Measurements from ENCODE around the gene RAI1. TPM values are rescaled to one million over a fixed set of nuclear protein-coding genes. Genes with fewer than 3 reads are reported as not detected.

Gene RAI1
- total and polyA plus RNA-seq, 2 of the 13 experiments (the other 11 are each of a cell fraction or from before 2014, with no cell fraction given), result 3.4 to 5.2 TPM

DNA sequence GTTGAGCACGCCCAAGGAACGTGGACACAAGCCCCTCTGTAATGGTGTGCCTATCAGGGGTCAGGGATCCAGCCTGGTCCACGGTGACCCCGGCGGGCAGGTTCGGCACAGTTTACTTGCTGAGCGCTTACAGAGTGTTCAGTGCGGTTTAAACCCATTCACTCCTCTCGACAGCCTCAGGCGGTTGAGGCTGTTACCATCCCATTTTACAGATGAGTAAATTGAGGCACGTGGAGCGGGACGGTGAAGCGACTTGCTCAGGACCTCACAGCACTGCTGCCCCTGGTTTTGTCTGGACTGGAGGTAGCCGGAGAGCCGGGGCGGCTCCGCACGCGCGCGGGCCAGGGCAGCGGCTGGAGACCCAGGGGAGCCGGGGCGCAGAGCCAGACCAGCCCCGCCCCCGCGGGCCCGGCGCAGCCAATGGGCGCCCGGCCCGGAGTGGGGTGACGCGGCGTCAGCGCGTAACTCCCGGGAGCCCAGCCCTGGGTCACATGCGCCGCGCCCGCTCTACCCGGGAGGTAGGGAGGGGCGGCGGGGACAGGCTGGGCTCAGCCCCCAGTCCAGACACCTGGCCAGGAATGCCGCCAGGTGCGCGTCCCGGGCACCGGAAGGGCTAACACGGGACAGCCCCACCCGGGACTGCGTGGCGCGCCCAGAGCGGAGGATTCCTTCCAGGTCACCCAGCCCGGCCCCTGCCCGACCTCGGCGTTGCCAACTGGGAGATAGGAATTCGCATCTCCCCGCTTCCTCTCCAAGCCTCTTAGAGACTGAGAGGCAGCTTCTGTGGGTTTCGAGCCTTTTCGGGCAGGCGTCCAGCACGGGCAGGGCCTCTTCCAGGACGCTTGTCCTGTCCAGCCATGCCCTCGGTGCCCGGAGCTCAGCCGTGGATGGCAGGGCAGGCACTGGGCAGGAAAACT lies 158.8 kb downstream of the RAI1 start (continued):
- TF ChIP-seq ZNF281 (CRISPR knock-in tag; IDR thresholded peaks at IDR 0.05; ENCODE audit: borderline replicate concordance) (0 out of 2 replicates have a peak, but pooled peaks have one; percentile 14), ZNF160 (CRISPR knock-in tag; IDR thresholded peaks at IDR 0.05) (no peak; the same call in 1 of the 2 replicates), TGIF2 (CRISPR knock-in tag; IDR thresholded peaks at IDR 0.05) (no peak; the same call in 1 of the 2 replicates), KIAA2018 (CRISPR knock-in tag; IDR thresholded peaks at IDR 0.05; ENCODE audit: borderline replicate concordance) (no peak), ZNF382 (CRISPR knock-in tag; IDR thresholded peaks at IDR 0.05; ENCODE audit: borderline replicate concordance) (no peak), SRY (CRISPR knock-in tag; IDR thresholded peaks at IDR 0.05) (no peak; the same call in 1 of the 2 replicates), ZNF335 (CRISPR knock-in tag; IDR thresholded peaks at IDR 0.05) (no peak; the same call in 1 of the 2 replicates), ZNF670 (CRISPR knock-in tag; IDR thresholded peaks at IDR 0.05; ENCODE audit: borderline replicate concordance) (no peak), ZNF652 (CRISPR knock-in tag; IDR thresholded peaks at IDR 0.05; ENCODE audit: borderline replicate concordance, low read depth) (peak; percentile 15; the same call in 1 of the 2 replicates), HDAC6 (IDR thresholded peaks at IDR 0.05; ENCODE audit: low read depth, low read length) (no peak)
- TF ChIP-seq, protein P1, sequence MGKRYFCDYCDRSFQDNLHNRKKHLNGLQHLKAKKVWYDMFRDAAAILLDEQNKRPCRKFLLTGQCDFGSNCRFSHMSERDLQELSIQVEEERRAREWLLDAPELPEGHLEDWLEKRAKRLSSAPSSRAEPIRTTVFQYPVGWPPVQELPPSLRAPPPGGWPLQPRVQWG (CRISPR knock-in tag; IDR thresholded peaks at IDR 0.05; ENCODE audit: borderline replicate concordance, low read depth), result no peak
- TF ChIP-seq, protein P2, sequence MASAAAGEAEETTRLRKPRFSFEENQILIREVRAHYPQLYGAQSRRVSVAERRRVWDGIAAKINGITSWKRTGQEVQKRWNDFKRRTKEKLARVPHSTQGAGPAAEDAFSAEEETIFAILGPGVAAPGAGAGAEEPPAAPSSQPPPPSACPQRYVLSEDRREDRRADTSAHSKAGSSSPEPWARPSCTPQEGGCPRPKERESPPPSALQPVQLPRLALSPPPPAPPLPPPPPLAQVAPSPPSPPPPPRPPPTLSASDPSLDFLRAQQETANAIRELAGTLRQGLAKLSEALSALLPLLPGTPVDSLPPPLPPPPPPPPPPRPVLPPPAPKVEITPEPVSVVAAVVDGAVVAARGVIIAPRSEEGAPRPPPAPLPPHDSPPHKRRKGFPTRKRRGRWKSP (CRISPR knock-in tag; IDR thresholded peaks at IDR 0.05), result peak; percentile 65
- TF ChIP-seq, protein P3, sequence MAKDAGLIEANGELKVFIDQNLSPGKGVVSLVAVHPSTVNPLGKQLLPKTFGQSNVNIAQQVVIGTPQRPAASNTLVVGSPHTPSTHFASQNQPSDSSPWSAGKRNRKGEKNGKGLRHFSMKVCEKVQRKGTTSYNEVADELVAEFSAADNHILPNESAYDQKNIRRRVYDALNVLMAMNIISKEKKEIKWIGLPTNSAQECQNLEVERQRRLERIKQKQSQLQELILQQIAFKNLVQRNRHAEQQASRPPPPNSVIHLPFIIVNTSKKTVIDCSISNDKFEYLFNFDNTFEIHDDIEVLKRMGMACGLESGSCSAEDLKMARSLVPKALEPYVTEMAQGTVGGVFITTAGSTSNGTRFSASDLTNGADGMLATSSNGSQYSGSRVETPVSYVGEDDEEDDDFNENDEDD (CRISPR knock-in tag; IDR thresholded peaks at IDR 0.05; ENCODE audit: borderline replicate concordance), result peak; percentile 68

Measured in HepG2 (cell line).